Measurements from ENCODE around the gene GARIN5A.
A peak's percentile ranks its signal among the peaks of the same experiment; 100 is the strongest.
"Not testable (repeated sequence)": the region's sequence is repeated elsewhere in the genome, so short reads cannot be mapped to it uniquely, and the experiment has no call there.

GARIN5A gene

DNA sequence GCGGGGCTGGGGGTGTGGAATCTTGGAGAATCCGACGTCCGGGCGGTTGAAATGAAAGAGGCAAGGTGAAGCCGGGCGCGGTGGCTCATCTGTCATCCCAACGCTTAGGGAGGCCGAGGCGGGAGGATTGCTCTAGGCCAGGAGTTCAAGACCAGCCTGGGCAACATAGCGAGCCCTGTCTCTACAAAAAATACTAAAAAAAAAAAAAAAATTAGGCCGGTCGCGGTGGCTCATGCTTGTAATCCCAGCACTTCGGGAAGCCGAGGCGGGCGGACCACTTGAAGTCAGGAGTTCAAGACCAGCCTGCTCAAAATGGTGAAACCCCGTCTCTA, 225 bp upstream of the GARIN5A start:
- no peak for DNase-seq (ENCODE audit: low read depth, low spot score)
- in situ Hi-C loops (cut with HindIII; ENCODE audit: low sequenced_read_pairs): no loop called here
- H3K4me3 ChIP-seq (ENCODE audit: low read depth, low read length): peak overlapping the region; percentile 79
- no peak for TF ChIP-seq CTCF (IDR thresholded peaks at IDR 0.05; ENCODE audit: low read depth, low read length)

GRCh38 chr19:50475736-50476223, 868 bp downstream of the GARIN5A start:
- H3K4me3 ChIP-seq (ENCODE audit: low read depth, low read length): peak overlapping the region; percentile 15
- DNase-seq (ENCODE audit: low read depth, low spot score): no peak
- in situ Hi-C loops (cut with HindIII; ENCODE audit: low sequenced_read_pairs): no loop called here
- TF ChIP-seq CTCF (IDR thresholded peaks at IDR 0.05; ENCODE audit: low read depth, low read length): no peak

GRCh38 chr19:50475101-50475568, 1.5 kb downstream of the GARIN5A start:
- no peak for DNase-seq (ENCODE audit: low read depth, low spot score)
- H3K4me3 ChIP-seq (ENCODE audit: low read depth, low read length): no peak overlapping the region
- TF ChIP-seq CTCF (IDR thresholded peaks at IDR 0.05; ENCODE audit: low read depth, low read length): no peak
- in situ Hi-C loops (cut with HindIII; ENCODE audit: low sequenced_read_pairs): no loop called here

- in situ Hi-C loops (cut with HindIII; ENCODE audit: low sequenced_read_pairs); DNase-seq (ENCODE audit: low read depth, low spot score); H3K4me3 ChIP-seq (ENCODE audit: low read depth, low read length): not testable (repeated sequence)
Measured at GRCh38 chr19:50473336-50473735, 3.3 kb downstream of the GARIN5A start.

DNA sequence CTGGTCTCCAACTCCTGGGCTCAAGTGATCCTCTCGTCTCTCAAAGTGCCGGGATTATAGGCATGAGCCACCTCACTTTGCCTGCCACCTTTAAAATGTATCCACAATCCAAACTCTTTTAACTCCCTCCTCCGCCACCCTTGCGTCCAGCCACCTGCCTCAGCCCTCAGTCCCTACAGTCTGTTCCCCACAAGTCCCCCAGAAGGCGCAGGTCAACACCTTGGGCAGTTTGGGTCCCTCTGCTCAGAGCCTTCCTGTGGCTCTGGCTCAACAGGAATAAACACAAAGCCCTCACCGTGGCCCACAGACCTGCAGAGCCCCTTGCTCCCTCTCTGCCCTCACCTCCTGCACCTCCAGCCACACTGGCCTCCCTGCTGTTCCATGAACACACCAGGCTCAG, 7.8 kb downstream of the GARIN5A start:
- DNase-seq (ENCODE audit: low read depth, low spot score): no peak
- TF ChIP-seq CTCF (IDR thresholded peaks at IDR 0.05; ENCODE audit: low read depth, low read length): no peak
- H3K4me3 ChIP-seq (ENCODE audit: low read depth, low read length): no peak overlapping the region
- in situ Hi-C loops (cut with HindIII; ENCODE audit: low sequenced_read_pairs): no loop called here

GRCh38 chr19:50467566-50467965, 9.1 kb downstream of the GARIN5A start:
- DNase-seq (ENCODE audit: low read depth, low spot score): no peak
- no peak for TF ChIP-seq CTCF (IDR thresholded peaks at IDR 0.05; ENCODE audit: low read depth, low read length)
- in situ Hi-C loops (cut with HindIII; ENCODE audit: low sequenced_read_pairs): no loop called here
- no peak overlapping the region for H3K4me3 ChIP-seq (ENCODE audit: low read depth, low read length)

DNA sequence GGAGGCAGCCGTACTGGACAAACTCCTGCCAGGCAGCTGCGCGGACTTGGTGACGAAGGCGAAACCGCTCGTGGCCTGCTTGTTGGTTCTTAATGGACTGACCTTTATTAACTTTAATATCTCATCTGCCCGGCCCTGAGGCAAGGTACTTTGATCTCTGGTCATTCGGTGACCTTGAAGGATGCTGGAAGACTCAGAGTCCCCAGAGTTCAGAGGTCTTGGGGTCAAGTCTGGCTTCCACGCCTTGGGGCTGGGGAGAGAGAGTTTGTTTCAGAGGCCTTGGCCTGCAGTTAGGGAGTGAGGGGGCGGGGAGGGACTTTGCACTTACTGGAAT, 10.0 kb downstream of the GARIN5A start:
- DNase-seq (ENCODE audit: low read depth, low spot score): no peak
- no peak for TF ChIP-seq CTCF (IDR thresholded peaks at IDR 0.05; ENCODE audit: low read depth, low read length)
- no peak overlapping the region for H3K4me3 ChIP-seq (ENCODE audit: low read depth, low read length)
- in situ Hi-C loops (cut with HindIII; ENCODE audit: low sequenced_read_pairs): no loop called here

All from astrocyte of the spinal cord (primary cell).